ENCODE results near the gene SIPA1L3. TPM values are rescaled to one million over a fixed set of nuclear protein-coding genes. Genes with fewer than 3 reads are reported as not detected.

SIPA1L3 gene
- total and polyA plus RNA-seq, 10 of the 15 experiments (the other 5 are each of a cell fraction or from before 2014, with no cell fraction given): 0.24 to 66.2 (median 19.1) TPM

- Histone ChIP-seq H3K27ac (ENCODE audit: control insufficient read depth, insufficient read depth) (no peak overlapping the region), H3K36me3 (ENCODE audit: control insufficient read depth in 2 of 2, insufficient read depth in 2 of 2, low read length in 1 of 2) (peaks cover 15 to 16% of the 10 kb centered on the region in 2 experiments), H3K4me3 (no peak overlapping the region), H3K4me2 (ENCODE audit: control insufficient read depth, insufficient read depth) (no peak overlapping the region), H3K4me1 (ENCODE audit: control insufficient read depth, insufficient read depth, low read length) (no peaks in the 10 kb centered on the region), H3K9ac (ENCODE audit: control insufficient read depth, insufficient read depth, low read length) (no peak overlapping the region), H3K27me3 (replicated peaks in 1 of 2; ENCODE audit: control insufficient read depth in 2 of 2, insufficient read depth in 2 of 2, low read length in 1 of 2) (no peaks in the 10 kb centered on the region), H4K20me1 (ENCODE audit: control insufficient read depth, insufficient read depth) (no peaks in the 10 kb centered on the region), H3K9me3 (replicated peaks; ENCODE audit: control insufficient read depth, insufficient read depth, low read length) (no peaks in the 10 kb centered on the region), H3K79me2 (ENCODE audit: control insufficient read depth, insufficient read depth, low read length) (no peaks in the 10 kb centered on the region), H2AFZ (ENCODE audit: control insufficient read depth, low read depth, low read length) (no peak overlapping the region)
- CTCF ChIA-PET: no interaction called here
- POLR2A ChIA-PET: no interaction called here
- TF ChIP-seq YY1 (IDR thresholded peaks at IDR 0.05; ENCODE audit: low read depth, low read length) (no peak), NFYB (IDR thresholded peaks at IDR 0.05; ENCODE audit: insufficient read depth, low read depth, low read length) (no peak), FOS (IDR thresholded peaks at IDR 0.05; ENCODE audit: borderline replicate concordance, extremely low read depth, insufficient read length) (no peak), SMAD1 (IDR thresholded peaks at IDR 0.05; ENCODE audit: low read depth, partially characterized antibody) (no peak), CTCF (IDR thresholded peaks at IDR 0.05 in 2 of 3, conservative IDR thresholded peaks at IDR 0.05 in 1 of 3; ENCODE audit: control insufficient read depth in 2 of 3, extremely low read depth in 1 of 3, insufficient read depth in 1 of 3, low read depth in 3 of 3, low read length in 3 of 3) (no peak)
- RAD21 ChIA-PET (ENCODE audit: unreplicated experiment): no interaction called here
- TSS peak; percentile 34 for BruUV-seq (replicated peaks)
- no peak for ATAC-seq
- no peak for DNase-seq (ENCODE audit: low read depth, low spot score)
- over 99% methylated on average over 6 of the region's 6 CpGs for WGBS (ENCODE audit: insufficient coverage, insufficient replicate concordance, low lambda C conversion rate, missing lambda C conversion rate)
- intact Hi-C loops (cut with micrococcal nuclease; ENCODE audit: unreplicated experiment) (no loop called here), in situ Hi-C loops (cut with MboI) (no loop called here)
- SMC1A ChIA-PET (ENCODE audit: uncharacterized antibody, unreplicated experiment): no interaction called here
- no peak for FAIRE-seq
These were observed 283.8 kb downstream of the SIPA1L3 start for GRCh38 chr19:38190793-38191192.

GRCh38 chr19:38191747-38192146 lies 284.7 kb downstream of the SIPA1L3 start:
- POLR2A ChIA-PET: interaction anchor here (0.5 kb wide), 1 partner anchor 59 kb away, joined by 5 read pairs; no protein-coding TSS in a partner anchor
- H3K4me2 ChIP-seq (ENCODE audit: control insufficient read depth, insufficient read depth): no peak overlapping the region
- intact Hi-C loops (cut with micrococcal nuclease; ENCODE audit: unreplicated experiment): no loop called here
- in situ Hi-C loops (cut with MboI): no loop called here
- ATAC-seq (no peak), DNase-seq (ENCODE audit: low read depth, low spot score) (no peak), FAIRE-seq (no peak)
- no peaks in the 10 kb centered on the region for H3K4me1 ChIP-seq (ENCODE audit: control insufficient read depth, insufficient read depth, low read length)
- H3K79me2 ChIP-seq (ENCODE audit: control insufficient read depth, insufficient read depth, low read length): no peaks in the 10 kb centered on the region
- RAD21 ChIA-PET (ENCODE audit: unreplicated experiment): no interaction called here
- no TSS peak for BruUV-seq (replicated peaks)
- no peak overlapping the region for H3K9ac ChIP-seq (ENCODE audit: control insufficient read depth, insufficient read depth, low read length)
- H3K27ac ChIP-seq (ENCODE audit: control insufficient read depth, insufficient read depth): no peak overlapping the region
- no peak overlapping the region for H3K4me3 ChIP-seq
- no peaks in the 10 kb centered on the region for H4K20me1 ChIP-seq (ENCODE audit: control insufficient read depth, insufficient read depth)
- no peak overlapping the region for H2AFZ ChIP-seq (ENCODE audit: control insufficient read depth, low read depth, low read length)
- H3K9me3 ChIP-seq (replicated peaks; ENCODE audit: control insufficient read depth, insufficient read depth, low read length): no peaks in the 10 kb centered on the region
- CTCF ChIA-PET: interaction anchor here (1.0 kb wide), 1 partner anchor 289 kb away, joined by 3 read pairs; no protein-coding TSS in a partner anchor
- H3K27me3 ChIP-seq (replicated peaks in 1 of 2; ENCODE audit: control insufficient read depth in 2 of 2, insufficient read depth in 2 of 2, low read length in 1 of 2): no peaks in the 10 kb centered on the region
- TF ChIP-seq IRF4 (IDR thresholded peaks at IDR 0.05; ENCODE audit: low read depth, low read length) (no peak), NR2F1 (conservative IDR thresholded peaks at IDR 0.05) (no peak), IRF3 (IDR thresholded peaks at IDR 0.05) (no peak), GABPA (IDR thresholded peaks at IDR 0.05; ENCODE audit: low read depth) (no peak), RAD51 (IDR thresholded peaks at IDR 0.05) (no peak), RFX5 (IDR thresholded peaks at IDR 0.05; ENCODE audit: low read depth, low read length) (no peak), NBN (IDR thresholded peaks at IDR 0.05) (no peak), SIN3A (IDR thresholded peaks at IDR 0.05; ENCODE audit: low read depth, low read length) (no peak)
- 87% methylated on average over 13 of the region's 13 CpGs for WGBS (ENCODE audit: insufficient coverage, insufficient replicate concordance, low lambda C conversion rate, missing lambda C conversion rate)
- SMC1A ChIA-PET (ENCODE audit: uncharacterized antibody, unreplicated experiment): no interaction called here
- peaks cover 17 to 18% of the 10 kb centered on the region in 2 experiments for H3K36me3 ChIP-seq (ENCODE audit: control insufficient read depth in 2 of 2, insufficient read depth in 2 of 2, low read length in 1 of 2)

Data from GM12878 (cell line).